OCI-M1 (cell line): ENCODE measurements around the gene CD74.
A peak's percentile ranks its signal among the peaks of the same experiment; 100 is the strongest.

ENCODE experiments used
- DNase-seq: peaks from one replicate; lab custom pipeline; 2025; lab: John Stamatoyannopoulos, UW

CD74 gene

DNA sequence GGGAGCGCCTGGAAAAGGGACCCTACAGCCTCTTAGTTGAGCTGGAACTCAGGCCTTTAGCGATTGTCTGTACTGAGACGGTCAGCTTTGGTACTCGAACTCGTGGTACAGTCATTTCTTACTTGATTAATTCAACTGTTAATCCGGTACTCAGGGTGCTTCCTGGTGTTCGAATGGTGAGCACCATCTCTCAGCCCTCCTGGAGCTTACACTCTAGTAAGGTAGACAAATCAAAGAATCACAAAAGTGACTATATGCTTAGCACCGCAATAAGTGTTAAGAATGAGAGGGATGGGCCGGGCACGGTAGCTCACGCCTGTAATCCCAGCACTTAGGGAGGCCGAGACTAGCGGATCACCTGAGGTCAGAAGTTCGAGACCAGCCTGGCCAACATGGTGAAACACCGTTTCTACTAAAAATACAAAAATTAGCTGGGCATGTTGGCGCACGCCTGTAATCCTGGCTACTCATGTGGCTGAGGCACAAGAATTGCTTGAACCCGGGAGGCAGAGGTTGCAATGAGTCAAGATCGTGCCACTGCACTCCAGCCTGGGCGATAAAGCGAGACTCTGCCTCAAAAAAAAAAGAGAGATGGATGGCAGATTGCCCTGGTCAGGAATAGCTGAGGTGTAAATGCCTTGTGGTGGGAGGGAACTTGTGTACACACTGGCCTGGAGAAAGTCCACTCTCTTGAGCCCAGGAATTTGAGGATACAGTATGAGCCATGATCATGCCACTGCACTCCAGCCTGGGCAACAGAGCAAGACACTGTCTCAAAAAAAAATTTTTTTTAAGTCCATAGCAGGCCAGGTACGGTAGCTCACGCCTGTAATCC lies 54.2 kb downstream of the CD74 start:
- peak; percentile 52 for DNase-seq

DNA sequence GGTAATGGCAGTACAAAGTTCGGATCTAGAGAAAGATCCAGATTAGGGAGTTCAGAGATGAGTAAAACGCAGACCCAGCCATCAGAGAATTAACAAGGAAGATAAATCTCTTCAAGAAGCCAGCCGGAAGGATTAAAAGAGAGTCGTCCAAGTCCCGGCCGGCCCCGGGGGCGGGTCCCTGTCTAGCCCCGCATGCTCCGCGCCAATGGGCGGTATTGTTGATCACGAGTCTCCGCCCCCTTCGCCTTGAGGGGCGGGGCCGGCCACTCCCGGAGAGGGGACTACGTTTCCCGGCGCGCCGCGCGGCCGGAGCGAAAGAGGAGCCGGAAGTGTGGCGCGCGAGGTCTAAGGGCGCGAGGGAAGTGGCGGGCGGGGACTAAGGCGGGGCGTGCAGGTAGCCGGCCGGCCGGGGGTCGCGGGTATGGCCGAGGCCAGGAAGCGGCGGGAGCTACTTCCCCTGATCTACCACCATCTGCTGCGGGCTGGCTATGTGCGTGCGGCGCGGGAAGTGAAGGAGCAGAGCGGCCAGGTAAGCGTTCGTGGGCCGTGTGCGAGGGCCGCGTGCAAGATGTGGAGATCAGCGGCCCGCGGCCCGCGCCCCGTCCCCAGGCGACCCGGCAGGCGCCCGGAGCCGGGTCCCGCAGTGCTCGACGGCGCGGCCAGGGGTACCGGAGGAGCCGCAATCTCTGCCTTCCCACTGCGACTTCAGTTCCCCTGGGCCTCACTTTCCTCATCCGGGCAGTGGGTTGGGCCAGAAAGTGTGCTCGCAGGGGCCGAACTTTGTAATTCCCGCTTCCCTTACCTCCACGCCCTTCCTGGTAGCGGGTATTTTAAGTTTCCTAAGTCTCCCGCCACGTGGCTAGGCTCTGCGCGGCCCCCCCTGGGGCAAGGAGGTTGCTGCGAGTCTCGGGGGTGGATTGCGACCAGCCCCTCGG lies 55.1 kb downstream of the CD74 start, which contains the start of gene TCOF1:
Gene TCOF1 (plus strand): TSS at position 372 of the 935 bp plus-strand sequence. CDS start 50 bp downstream, at position 422.
- peak; percentile 98 for DNase-seq

DNA sequence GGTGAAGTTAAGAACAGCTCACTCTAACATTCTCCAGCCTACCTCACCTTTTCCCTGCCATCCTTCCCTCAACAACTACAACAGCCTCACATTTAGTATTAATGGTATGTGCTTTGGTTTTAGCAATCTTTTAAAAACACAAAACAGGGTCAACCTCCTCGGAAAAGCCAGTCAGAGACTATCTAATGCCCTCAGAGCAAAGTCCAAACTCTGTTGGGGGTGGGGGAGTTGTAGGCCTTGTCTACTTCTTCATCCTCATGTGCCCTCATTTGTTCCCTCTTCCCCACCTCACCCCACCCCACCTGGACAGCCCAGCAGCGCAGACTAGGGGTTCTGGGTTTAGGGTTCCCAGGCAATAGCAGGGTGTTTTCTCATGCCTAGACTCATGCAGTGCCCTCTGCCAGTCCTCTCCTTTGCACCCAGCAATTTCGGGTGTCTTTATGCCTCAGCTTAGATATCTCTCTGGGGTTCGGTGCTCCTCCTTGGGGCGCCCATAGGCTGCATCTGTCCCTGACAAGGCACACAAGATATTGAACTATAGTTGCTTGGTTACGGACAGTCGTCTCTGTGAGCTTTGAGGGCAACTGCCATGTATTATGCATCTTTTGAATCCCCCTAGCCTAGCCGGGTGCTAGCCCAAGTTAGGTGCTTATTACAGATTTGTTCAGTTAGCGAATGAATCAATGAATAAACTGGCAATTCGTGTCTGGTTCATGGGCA lies 56.0 kb downstream of the CD74 start:
- no peak for DNase-seq

DNA sequence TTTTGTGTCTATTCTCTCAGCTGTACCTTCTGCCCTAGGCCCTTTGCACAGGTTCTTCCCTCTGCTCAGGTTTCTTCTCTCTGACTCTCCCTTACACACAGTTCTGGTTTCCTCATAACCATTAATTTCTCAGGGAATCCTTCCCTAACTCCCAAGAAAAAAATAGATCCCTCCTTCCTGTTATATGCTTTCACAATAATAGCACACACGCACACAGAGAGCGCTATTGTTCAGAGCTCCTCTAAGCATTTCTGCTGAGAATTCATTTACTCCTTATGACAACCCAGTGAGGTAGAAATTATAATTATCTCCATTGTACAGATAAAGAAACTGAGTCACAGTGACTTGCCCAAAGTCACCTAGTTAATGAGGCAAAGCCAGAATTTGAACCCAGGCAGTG lies 56.9 kb downstream of the CD74 start:
- no peak for DNase-seq

DNA sequence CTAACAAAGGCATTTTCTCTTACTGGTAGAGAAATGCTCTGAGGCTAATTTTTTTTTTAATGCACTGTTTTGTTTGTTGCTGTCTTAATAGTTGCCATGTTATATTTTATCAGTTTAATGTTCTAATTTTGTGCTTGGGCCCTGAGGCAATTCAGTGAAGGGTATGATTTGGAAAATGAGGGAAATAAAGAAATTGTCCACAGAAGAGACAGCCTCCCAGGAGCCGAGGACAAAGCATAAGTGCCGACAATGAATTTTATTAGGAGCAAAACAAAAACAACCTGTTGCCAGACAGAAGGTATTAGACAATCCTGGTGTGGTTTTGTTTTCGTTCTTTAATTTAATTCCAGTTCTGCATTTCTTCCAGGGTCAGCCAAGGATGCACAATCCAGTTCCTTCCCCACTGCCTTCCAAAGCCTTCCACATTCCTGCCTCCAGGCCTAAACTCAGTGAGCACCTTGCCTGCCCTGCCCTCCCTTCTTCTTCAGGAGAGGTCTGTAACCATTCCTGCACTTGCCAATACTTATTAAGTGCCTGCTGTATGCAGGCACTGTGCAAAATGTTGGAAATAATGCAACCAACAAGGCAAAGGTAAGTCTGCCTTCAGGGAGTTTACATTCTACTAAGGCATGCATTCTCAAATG lies 59.6 kb downstream of the CD74 start:
- no peak for DNase-seq

DNA sequence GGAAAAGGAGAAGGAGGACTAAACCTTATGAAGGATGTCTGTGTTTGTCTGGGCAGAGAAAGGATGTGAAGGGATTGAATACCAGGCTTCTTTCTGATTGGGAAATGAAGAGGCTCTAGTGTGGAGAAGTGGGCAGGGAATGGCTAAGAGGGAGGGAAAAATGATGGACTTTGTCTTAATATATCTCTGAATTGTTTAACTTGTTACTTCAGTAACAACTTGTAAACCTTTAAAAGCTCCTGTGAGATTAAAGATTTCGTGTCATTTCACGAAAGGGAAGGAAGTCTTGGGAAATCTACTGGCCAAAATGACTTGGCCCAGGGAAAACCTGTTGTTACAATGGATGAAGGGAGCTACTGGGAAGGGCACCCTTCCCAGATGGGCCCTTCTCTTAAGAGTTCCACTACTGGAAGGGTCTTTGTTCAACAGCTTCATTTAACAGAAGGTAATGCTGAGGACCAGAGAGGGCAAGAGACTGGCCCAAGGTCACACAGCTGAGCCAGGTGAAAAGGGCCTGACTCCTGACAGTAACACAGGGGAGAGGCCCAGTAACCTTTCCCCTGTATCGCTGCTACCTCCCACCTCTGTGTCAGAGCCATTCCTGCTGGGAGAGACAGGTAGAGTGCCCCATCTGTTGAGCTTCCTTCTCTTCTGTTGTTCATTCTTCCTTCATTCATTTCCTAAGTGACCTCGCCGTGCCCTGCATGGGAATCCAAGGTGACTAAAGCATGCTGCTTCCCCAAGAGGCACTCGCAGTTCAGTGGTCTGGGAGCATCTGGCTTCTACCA lies 60.3 kb downstream of the CD74 start:
- no peak for DNase-seq
